ENCODE measurements around the gene SLIT3.

SLIT3 gene

GRCh38 chr5:168833383-168833782 is 467.6 kb downstream of the SLIT3 start:
- no peak for TF ChIP-seq CTCF (IDR thresholded peaks at IDR 0.05; ENCODE audit: low read length, missing control alignments)
- no peak overlapping the region for H3K4me3 ChIP-seq (replicated peaks; ENCODE audit: low read depth, low read length)
- no peak for DNase-seq (ENCODE audit: low read depth)

- H3K4me3 ChIP-seq (replicated peaks; ENCODE audit: low read depth, low read length) = no peak overlapping the region
- DNase-seq (ENCODE audit: low read depth) = no peak
- TF ChIP-seq CTCF (IDR thresholded peaks at IDR 0.05; ENCODE audit: low read length, missing control alignments) = no peak
Measured at GRCh38 chr5:168832308-168832707, 468.6 kb downstream of the SLIT3 start.

- no peak for DNase-seq (ENCODE audit: low read depth)
- no peak overlapping the region for H3K4me3 ChIP-seq (replicated peaks; ENCODE audit: low read depth, low read length)
- no peak for TF ChIP-seq CTCF (IDR thresholded peaks at IDR 0.05; ENCODE audit: low read length, missing control alignments)
Measured at GRCh38 chr5:168831383-168831782, 469.6 kb downstream of the SLIT3 start.

GRCh38 chr5:168830833-168831232 is 470.1 kb downstream of the SLIT3 start:
- H3K4me3 ChIP-seq (replicated peaks; ENCODE audit: low read depth, low read length) = no peak overlapping the region
- DNase-seq (ENCODE audit: low read depth) = no peak
- TF ChIP-seq CTCF (IDR thresholded peaks at IDR 0.05; ENCODE audit: low read length, missing control alignments) = no peak

- DNase-seq (ENCODE audit: low read depth) = no peak
- no peak overlapping the region for H3K4me3 ChIP-seq (replicated peaks; ENCODE audit: low read depth, low read length)
- TF ChIP-seq CTCF (IDR thresholded peaks at IDR 0.05; ENCODE audit: low read length, missing control alignments) = no peak
Measured at GRCh38 chr5:168829922-168830417, 471.0 kb downstream of the SLIT3 start.

GRCh38 chr5:168829044-168829443 is 471.9 kb downstream of the SLIT3 start:
- H3K4me3 ChIP-seq (replicated peaks; ENCODE audit: low read depth, low read length) = no peak overlapping the region
- no peak for TF ChIP-seq CTCF (IDR thresholded peaks at IDR 0.05; ENCODE audit: low read length, missing control alignments)
- DNase-seq (ENCODE audit: low read depth) = no peak

- no peak overlapping the region for H3K4me3 ChIP-seq (replicated peaks; ENCODE audit: low read depth, low read length)
- no peak for TF ChIP-seq CTCF (IDR thresholded peaks at IDR 0.05; ENCODE audit: low read length, missing control alignments)
- DNase-seq (ENCODE audit: low read depth) = no peak
Measured at GRCh38 chr5:168827636-168828035, 473.3 kb downstream of the SLIT3 start.

Data from fibroblast of pulmonary artery (primary cell).